CD4-positive, alpha-beta T cell treated with Interleukin-17A for 1 hour (primary cell): ENCODE results near the gene DDOST.

ENCODE experiments used
- DNase-seq: peaks from one replicate; pipeline ENCODE4 v3.0.0-alpha.2; 2020

Gene DDOST

GRCh38 chr1:20661207-20662109 lies at the start of gene DDOST:
DDOST (minus strand) TSS chr1:20661369; CDS start chr1:20661350, 19 bp downstream.
- DNase-seq = peak; percentile 97

GRCh38 chr1:20710469-20711284 lies 49.5 kb upstream of the DDOST start:
- no peak for DNase-seq

- no peak for DNase-seq
These were observed 48.7 kb upstream of the DDOST start for GRCh38 chr1:20709868-20710267.

- DNase-seq = no peak
These were observed 47.7 kb upstream of the DDOST start for GRCh38 chr1:20708891-20709290.

- DNase-seq = no peak
These were observed 46.9 kb upstream of the DDOST start for GRCh38 chr1:20708057-20708456.

GRCh38 chr1:20706841-20707240 lies 45.7 kb upstream of the DDOST start:
- no peak for DNase-seq

- DNase-seq = no peak
These were observed 44.1 kb upstream of the DDOST start for GRCh38 chr1:20705203-20705755.

GRCh38 chr1:20704390-20705202 lies 43.4 kb upstream of the DDOST start:
- no peak for DNase-seq

- DNase-seq = no peak
These were observed 42.1 kb upstream of the DDOST start for GRCh38 chr1:20703124-20703756.

- DNase-seq = no peak
These were observed 41.2 kb upstream of the DDOST start for GRCh38 chr1:20702416-20702815.

GRCh38 chr1:20701847-20702246 lies 40.7 kb upstream of the DDOST start:
- DNase-seq = no peak

- DNase-seq = no peak
These were observed 40.3 kb upstream of the DDOST start for GRCh38 chr1:20701446-20701845.

- DNase-seq = no peak
These were observed 39.6 kb upstream of the DDOST start for GRCh38 chr1:20700636-20701215.

- no peak for DNase-seq
These were observed 38.4 kb upstream of the DDOST start for GRCh38 chr1:20699558-20699957.

- no peak for DNase-seq
These were observed 37.2 kb upstream of the DDOST start for GRCh38 chr1:20698195-20698910.

GRCh38 chr1:20697563-20697962 lies 36.4 kb upstream of the DDOST start:
- no peak for DNase-seq

GRCh38 chr1:20696397-20697333 lies 35.5 kb upstream of the DDOST start:
- DNase-seq = peak; percentile 67

GRCh38 chr1:20695515-20695914 lies 34.3 kb upstream of the DDOST start:
- no peak for DNase-seq

- no peak for DNase-seq
These were observed 32.5 kb upstream of the DDOST start for GRCh38 chr1:20693623-20694022.

GRCh38 chr1:20691872-20692271 lies 30.7 kb upstream of the DDOST start:
- DNase-seq = no peak
